Heart left ventricle (tissue), 16 donors: ENCODE results near the gene ACBD3. TPM values are rescaled to one million over a fixed set of nuclear protein-coding genes. Genes with fewer than 3 reads are reported as not detected.

Source experiments
- ATAC-seq, 4 donors: fragments of 200-7000 bp; cut with Tn5 transposase; one replicate each; pipeline ENCODE4 v1.9.1; 2020 to 2022; ENCODE audit warnings: moderate library complexity in 4 of 4, mild to moderate bottlenecking in 3 of 4, moderate number of reproducible peaks in 1 of 4
- DNase-seq, 5 donors: peaks; one replicate each; pipeline ENCODE4 v3.0.0-alpha.2; 2020
- H3K27ac ChIP-seq, 12 donors: fragments of 200-600 bp; sonication (generic) in 4 of 12; one replicate each; pipeline versions ENCODE4 v1.5.0 to v1.8.0; 2016 to 2022; ENCODE audit warnings: mild to moderate bottlenecking in 2 of 12
- H3K27me3 ChIP-seq, 9 donors: fragments of 200-600 bp; sonication (generic) in 2 of 9; one replicate each; pipeline versions ENCODE4 v1.5.1 to v1.8.0; 2016 to 2022; ENCODE audit warnings: mild to moderate bottlenecking in 3 of 9
- H3K36me3 ChIP-seq, 9 donors: fragments of 200-600 bp; sonication (generic) in 2 of 9; one replicate each; pipeline versions ENCODE4 v1.5.0 to v1.8.0; 2018 to 2022; ENCODE audit warnings: mild to moderate bottlenecking in 2 of 9
- H3K4me1 ChIP-seq, 12 donors: fragments of 200-600 bp; sonication (generic) in 4 of 12; one replicate each; pipeline versions ENCODE4 v1.5.0 to v1.8.0; 2016 to 2022; ENCODE audit warnings: mild to moderate bottlenecking in 3 of 12
- H3K4me3 ChIP-seq, 12 donors: fragments of 200-600 bp; sonication (generic) in 4 of 12; one replicate each; pipeline versions ENCODE4 v1.5.0 to v1.8.0; 2017 to 2022; ENCODE audit warnings: mild to moderate bottlenecking in 9 of 12, moderate library complexity in 4 of 12
- H3K9me3 ChIP-seq, 12 donors: fragments of 200-600 bp; sonication (generic) in 4 of 12; one replicate each; pipeline versions ENCODE4 v1.5.0 to v1.8.0; 2016 to 2022; ENCODE audit warnings: mild to moderate bottlenecking in 1 of 12
- POLR2A ChIP-seq, 2 donors: fragments of 450-650 bp; IDR thresholded peaks; one replicate each; pipeline ENCODE4 v1.6.1; 2017; ENCODE audit warnings: antibody characterized with exemption in 2 of 2, mild to moderate bottlenecking in 2 of 2, moderate library complexity in 2 of 2
- WGBS, 4 donors: extraction: QIAGEN DNeasy Blood & Tissue Kit in 2 of 4; methylation state at CpG; one replicate each; pipeline versions ENCODE4 v1.1.5 to v1.1.7; 2013 to 2018; 5-methylcytosine and 5-hydroxymethylcytosine counted together
- intact Hi-C, 10 donors: fragments of 100-400 bp; cut with DNase I; formaldehyde crosslinking; loops; one replicate each; pipeline versions ENCODE4 v1.11.1 to v1.14.2; 2022
- polyA plus RNA-seq, 2 donors: library from polyadenylated mRNA; stranded (reverse); fragments of 200-250 nt; gene quantifications; one replicate each; pipeline ENCODE4 v1.2.3, GENCODE V29; 2013
- total RNA-seq, 9 donors: library from RNA; depleted of rRNA in 2 of 9; stranded (reverse); fragments of >200 nt in 2 of 9; fragmentation: NEBNext Ultra II Directional in 3 of 9; extraction: Animal tissue kit (Norgen Biotek cat#: 25700) in 3 of 9; gene quantifications; one replicate each; pipeline versions ENCODE4 v1.1.0 to v1.2.4, GENCODE V29; 2016 to 2023
- TF ChIP-seq, protein P1 (sequence below), 12 donors: fragments of 200-600 bp; sonication (generic) in 4 of 12; IDR thresholded peaks; one replicate each; pipeline versions ENCODE4 v1.5.0 to v1.8.0; 2018 to 2022; ENCODE audit warnings: antibody characterized with exemption in 12 of 12, mild to moderate bottlenecking in 5 of 12
- donor health status: ischemic (EF 13 %, LVEDD 7.1; RV severe dilation, severe dysfunction).
- donor health status: healthy with polysubstance abuse.
- donor health status: DM: no; HTN: yes; CAD: no.
- donor health status: DM: no; HTN: no; CAD: no.
- donor health status: ischemic (EF 25% LVEDD 6.9; RV normal size, moderate dysfunction).
- donor health status: ischemic (EF 25% LVEDD 5.7; RV mildly dilated, moderate dysfunction).
- donor health status: healthy.
- donor health status: DM: yes; HTN: yes; CAD: no.
- donor health status: ischemic (EF 35%, LVEDD 5.7; RV mildly dilated, moderate dysfunction).
- donor health status: nonischemic (EF 11% LVEDD 7.7; RV severe dilation, severe dysfunction).
- donor health status: DM: yes; HTN: yes; CAD: no.
- donor health status: PGD.
- donor health status: ischemic (EF 29% LVEDD 5.4; RV normal size, mild dysfunction).
- donor health status: nonischemic (EF 23%, LVEDD 6.1; RV moderate dilation, normal function).

The ACBD3 gene
- total and polyA plus RNA-seq, 11 donors, result 9.3 to 39.1 (median 28.0) TPM

DNA sequence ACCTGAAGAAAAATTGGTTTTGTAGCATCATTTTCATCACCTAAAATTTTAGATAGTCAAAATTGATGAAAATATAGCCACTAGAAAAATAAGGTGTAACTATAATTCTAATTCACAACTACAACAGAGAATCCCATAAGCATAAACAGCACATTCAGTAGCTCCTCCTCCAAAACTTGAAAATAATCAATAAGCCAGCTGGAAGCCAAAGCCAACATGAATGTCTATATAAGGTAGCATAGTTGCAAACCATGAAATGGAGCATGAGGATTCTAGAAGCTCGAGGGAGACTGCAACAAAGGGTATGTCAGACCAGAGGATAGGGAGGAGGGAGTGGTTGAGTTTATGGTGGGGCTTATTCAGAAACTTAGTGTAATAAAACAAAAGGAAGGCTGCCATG lies 22.4 kb downstream of the ACBD3 start:
- TF ChIP-seq, protein P1, sequence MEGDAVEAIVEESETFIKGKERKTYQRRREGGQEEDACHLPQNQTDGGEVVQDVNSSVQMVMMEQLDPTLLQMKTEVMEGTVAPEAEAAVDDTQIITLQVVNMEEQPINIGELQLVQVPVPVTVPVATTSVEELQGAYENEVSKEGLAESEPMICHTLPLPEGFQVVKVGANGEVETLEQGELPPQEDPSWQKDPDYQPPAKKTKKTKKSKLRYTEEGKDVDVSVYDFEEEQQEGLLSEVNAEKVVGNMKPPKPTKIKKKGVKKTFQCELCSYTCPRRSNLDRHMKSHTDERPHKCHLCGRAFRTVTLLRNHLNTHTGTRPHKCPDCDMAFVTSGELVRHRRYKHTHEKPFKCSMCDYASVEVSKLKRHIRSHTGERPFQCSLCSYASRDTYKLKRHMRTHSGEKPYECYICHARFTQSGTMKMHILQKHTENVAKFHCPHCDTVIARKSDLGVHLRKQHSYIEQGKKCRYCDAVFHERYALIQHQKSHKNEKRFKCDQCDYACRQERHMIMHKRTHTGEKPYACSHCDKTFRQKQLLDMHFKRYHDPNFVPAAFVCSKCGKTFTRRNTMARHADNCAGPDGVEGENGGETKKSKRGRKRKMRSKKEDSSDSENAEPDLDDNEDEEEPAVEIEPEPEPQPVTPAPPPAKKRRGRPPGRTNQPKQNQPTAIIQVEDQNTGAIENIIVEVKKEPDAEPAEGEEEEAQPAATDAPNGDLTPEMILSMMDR (IDR thresholded peaks at IDR 0.05), result no peak
- TF ChIP-seq POLR2A (IDR thresholded peaks at IDR 0.05), result no peak
- WGBS, 4 donors, result 78 to 96% (median 88%) methylated on average over 1 of the region's 1 CpG
- ATAC-seq, result no peak

DNA sequence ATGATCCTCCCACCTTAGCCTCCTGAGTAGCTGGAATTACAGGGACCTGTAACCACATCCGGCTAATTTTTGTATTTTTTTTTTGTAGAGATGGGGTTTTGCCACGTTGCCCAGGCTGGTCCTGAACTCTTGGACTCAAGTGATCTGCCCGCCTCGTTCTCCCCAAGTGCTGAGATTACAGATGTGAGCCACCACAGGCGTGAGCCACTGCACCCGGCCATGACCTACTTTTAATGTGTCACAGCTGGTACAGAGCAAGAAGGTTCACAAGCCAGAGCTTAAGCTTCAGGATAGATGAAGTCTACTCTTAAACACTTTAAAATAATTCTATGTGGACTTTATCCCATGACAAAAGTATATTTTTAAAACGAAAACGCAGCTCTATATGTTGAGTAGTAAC lies 23.6 kb downstream of the ACBD3 start:
- Histone ChIP-seq H3K27me3 (no peaks in the 10 kb centered on the region), H3K9me3 (no peaks in the 10 kb centered on the region), H3K4me3 (no peak overlapping the region), H3K27ac (no peak overlapping the region), H3K4me1 (peaks cover 0 to 10% (median 0%) of the 10 kb centered on the region in 12 donors), H3K36me3 (peaks cover 0 to 85% (median 81%) of the 10 kb centered on the region in 9 donors)
- intact Hi-C loops, result no loop called here
- WGBS, 4 donors, result 84 to 92% (median 87%) methylated on average over 8 of the region's 8 CpGs
- DNase-seq, result no peak
- TF ChIP-seq POLR2A (IDR thresholded peaks at IDR 0.05), result no peak
- TF ChIP-seq, protein P1 (IDR thresholded peaks at IDR 0.05), result no peak
- ATAC-seq, result no peak

More for the DNA sequence above, 22.4 kb downstream of the ACBD3 start:
- Histone ChIP-seq H3K27me3 (no peaks in the 10 kb centered on the region), H3K9me3 (no peaks in the 10 kb centered on the region), H3K27ac (no peak overlapping the region), H3K4me1 (peaks cover 0 to 15% (median 2%) of the 10 kb centered on the region in 12 donors), H3K4me3 (no peak overlapping the region), H3K36me3 (peaks cover 0 to 72% (median 69%) of the 10 kb centered on the region in 9 donors)
- DNase-seq, result no peak
- intact Hi-C loops, result no loop called here

DNA sequence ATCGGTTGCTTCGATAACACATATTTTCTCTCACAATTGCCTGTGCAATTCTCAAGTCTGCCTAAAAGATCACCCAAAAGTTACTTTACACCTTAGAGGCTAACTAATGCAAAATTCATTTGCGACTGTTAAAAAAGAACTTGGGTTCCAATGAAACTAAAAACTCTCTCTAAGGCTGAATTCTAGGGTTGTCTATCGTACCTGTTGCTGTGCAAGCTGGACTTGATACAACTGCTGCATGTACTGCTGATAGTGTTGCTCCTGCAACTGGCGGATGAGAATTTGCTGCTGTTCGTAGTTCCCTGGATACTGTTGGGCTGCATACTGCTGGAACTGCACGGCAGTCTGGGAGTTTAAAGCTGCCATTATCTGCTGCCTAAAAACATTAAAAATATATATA lies 27.6 kb downstream of the ACBD3 start:
- H3K9me3 ChIP-seq, result no peaks in the 10 kb centered on the region
- no peak overlapping the region for H3K4me3 ChIP-seq
- 92 to 97% (median 94%) methylated on average over 7 of the region's 7 CpGs for WGBS, 4 donors
- H3K4me1 ChIP-seq, result peaks cover 0 to 16% (median 0%) of the 10 kb centered on the region in 12 donors
- ATAC-seq, result no peak
- intact Hi-C loops, result no loop called here
- H3K27me3 ChIP-seq, result no peaks in the 10 kb centered on the region
- TF ChIP-seq POLR2A (IDR thresholded peaks at IDR 0.05), result no peak
- TF ChIP-seq, protein P1 (IDR thresholded peaks at IDR 0.05), result no peak
- peaks cover 0 to 100% (median 91%) of the 10 kb centered on the region in 9 donors for H3K36me3 ChIP-seq
- no peak for DNase-seq
- H3K27ac ChIP-seq, result no peak overlapping the region

DNA sequence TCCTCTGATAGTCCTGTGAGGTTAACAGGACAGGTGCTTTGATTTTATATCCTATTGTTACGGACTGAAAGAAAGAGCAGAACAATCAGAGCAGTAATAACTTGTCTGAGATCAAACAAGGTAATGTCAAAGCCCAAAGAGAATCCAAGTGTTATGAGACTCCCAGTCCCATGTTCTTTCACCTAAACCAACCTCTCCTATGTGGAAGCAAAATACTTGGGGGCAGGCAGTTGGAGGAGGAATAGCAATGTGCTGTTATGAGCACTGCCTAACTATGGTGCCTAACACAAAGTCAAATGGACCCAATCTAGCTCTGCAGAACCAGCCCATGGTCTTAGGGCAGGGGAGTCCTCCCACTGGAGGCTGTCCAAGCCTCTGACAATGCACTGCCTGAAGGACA lies 28.1 kb downstream of the ACBD3 start:
- WGBS, 4 donors, result 92 to 100% (median 96%) methylated on average over 1 of the region's 1 CpG
- DNase-seq (no peak), ATAC-seq (no peak)
- Histone ChIP-seq H3K4me3 (no peak overlapping the region), H3K4me1 (peaks cover 0 to 16% (median 0%) of the 10 kb centered on the region in 12 donors), H3K36me3 (peaks cover 0 to 100% (median 91%) of the 10 kb centered on the region in 9 donors), H3K27ac (no peak overlapping the region), H3K9me3 (no peaks in the 10 kb centered on the region), H3K27me3 (no peaks in the 10 kb centered on the region)
- intact Hi-C loops, result no loop called here
- TF ChIP-seq, protein P1 (IDR thresholded peaks at IDR 0.05), result no peak
- TF ChIP-seq POLR2A (IDR thresholded peaks at IDR 0.05), result no peak
